Raji (cell line): Measurements from ENCODE around the gene ALDOA.

Experiments used
- POLR2A ChIP-seq: IDR thresholded peaks from 2 replicates; pipeline ENCODE4 v1.6.1; 2011; ENCODE audit warnings: low read depth, low read length, control low read depth; ENCODE audit not compliant: insufficient read depth

Gene ALDOA

GRCh38 chr16:30063278-30063892 lies 2.2 kb upstream of the ALDOA start:
- no peak for TF ChIP-seq POLR2A

GRCh38 chr16:30063893-30064728 lies 1.4 kb upstream of the ALDOA start:
- peak; percentile 85 for TF ChIP-seq POLR2A

- no peak for TF ChIP-seq POLR2A
Observed at GRCh38 chr16:30064729-30065101, 845 bp upstream of the ALDOA start.

GRCh38 chr16:30065943-30066760 lies 592 bp downstream of the ALDOA start:
- no peak for TF ChIP-seq POLR2A

- TF ChIP-seq POLR2A = no peak
Observed at GRCh38 chr16:30066761-30067583, 1.4 kb downstream of the ALDOA start.

- TF ChIP-seq POLR2A = no peak
Observed at GRCh38 chr16:30067584-30067916, 2.0 kb downstream of the ALDOA start.

GRCh38 chr16:30068333-30068732 lies 2.8 kb downstream of the ALDOA start:
- no peak for TF ChIP-seq POLR2A

GRCh38 chr16:30068750-30069610 lies 3.4 kb downstream of the ALDOA start:
- no peak for TF ChIP-seq POLR2A

- no peak for TF ChIP-seq POLR2A
Observed at GRCh38 chr16:30069611-30070462, 4.3 kb downstream of the ALDOA start.

GRCh38 chr16:30070490-30070889 lies 4.9 kb downstream of the ALDOA start:
- no peak for TF ChIP-seq POLR2A

GRCh38 chr16:30075503-30076275 lies 10.1 kb downstream of the ALDOA start, which contains the start of gene PPP4C:
Gene PPP4C, plus strand, starts transcription at chr16:30075994. Its CDS starts 384 bp downstream, at chr16:30076378.
- peak; percentile 81 for TF ChIP-seq POLR2A

GRCh38 chr16:30076276-30076791 lies 10.8 kb downstream of the ALDOA start:
- TF ChIP-seq POLR2A = no peak
